ENCODE results near the gene EIF3F. TPM values are rescaled to one million over a fixed set of nuclear protein-coding genes. Genes with fewer than 3 reads are reported as not detected.

Gene EIF3F
- total and polyA plus RNA-seq, 9 of the 15 experiments (the other 6 are each of a cell fraction or from before 2014, with no cell fraction given), result 50.1 to 259 (median 135) TPM

GRCh38 chr11:8009856-8010255 lies 22.7 kb downstream of the EIF3F start:
- Histone ChIP-seq H2AFZ (ENCODE audit: low read depth, low read length) (no peak overlapping the region), H3K79me2 (ENCODE audit: control insufficient read depth, insufficient read depth, low read length) (no peaks in the 10 kb centered on the region), H3K27ac (ENCODE audit: extremely low read depth, low read depth, low read length) (no peak overlapping the region), H3K9ac (ENCODE audit: insufficient read depth in 1 of 2, low read depth in 2 of 2, low read length in 2 of 2) (no peak overlapping the region), H4K20me1 (replicated peaks; ENCODE audit: control insufficient read depth, insufficient read depth, low read length) (0 out of 2 replicates have a peak, but pooled peaks cover 5% of the 10 kb centered on the region), H3K4me3 (no peak overlapping the region), H3K9me1 (ENCODE audit: control insufficient read depth, insufficient read depth, low read length) (no peaks in the 10 kb centered on the region), H3K9me3 (replicated peaks; ENCODE audit: control insufficient read depth, insufficient read depth, low read depth, low read length) (no peaks in the 10 kb centered on the region), H3K4me1 (replicated peaks in 1 of 2; ENCODE audit: control insufficient read depth in 2 of 2, insufficient read depth in 2 of 2, low read length in 2 of 2) (no peaks in the 10 kb centered on the region), H3K27me3 (ENCODE audit: control insufficient read depth in 2 of 2, insufficient read depth in 2 of 2, low read length in 2 of 2) (peaks cover 2 to 21% of the 10 kb centered on the region in 2 experiments; a peak in 3 of 5 replicates), H3K36me3 (ENCODE audit: control insufficient read depth, insufficient read depth, low read length) (no peaks in the 10 kb centered on the region), H3K4me2 (ENCODE audit: insufficient read depth, low read length) (no peak overlapping the region)
- FAIRE-seq (no peak), DNase-seq (ENCODE audit: extremely low read depth in 1 of 4, low spot score in 3 of 4) (no peak), ATAC-seq (no peak)
- in situ Hi-C loops (cut with MboI), result loop anchor here (5.0 kb wide), 1 partner anchor 87 kb away; no protein-coding TSS in a partner anchor
- intact Hi-C loops (cut with micrococcal nuclease), result no loop called here
- no peak for TF ChIP-seq NCOA6 (IDR thresholded peaks at IDR 0.05)
- no peak for TF ChIP-seq HIVEP1 (CRISPR knock-in tag; IDR thresholded peaks at IDR 0.05)
- no peak for TF ChIP-seq ZNF507 (tag; conservative IDR thresholded peaks at IDR 0.05)
- TF ChIP-seq ZNF655 (CRISPR knock-in tag; IDR thresholded peaks at IDR 0.05), result no peak
- no peak for TF ChIP-seq SIN3A (IDR thresholded peaks at IDR 0.05; ENCODE audit: borderline replicate concordance in 2 of 2, control insufficient read depth in 1 of 2, low read depth in 2 of 2, low read length in 2 of 2)
- no peak for TF ChIP-seq ATF2 (CRISPR knock-in tag; IDR thresholded peaks at IDR 0.05)
- no peak for TF ChIP-seq EZH2 (IDR thresholded peaks at IDR 0.05; ENCODE audit: borderline replicate concordance, low read depth, low read length)
- TF ChIP-seq ZSCAN32 (CRISPR knock-in tag; IDR thresholded peaks at IDR 0.05), result no peak
- no peak for TF ChIP-seq GABPA (tag; conservative IDR thresholded peaks at IDR 0.05; ENCODE audit: low read depth)
- no peak for TF ChIP-seq ZNF212 (CRISPR knock-in tag; IDR thresholded peaks at IDR 0.05)
- no peak for TF ChIP-seq MBD1 (CRISPR knock-in tag; IDR thresholded peaks at IDR 0.05)
- TF ChIP-seq KLF13 (tag; IDR thresholded peaks at IDR 0.05; ENCODE audit: borderline replicate concordance, low read depth), result no peak
- no peak for TF ChIP-seq HDAC6 (IDR thresholded peaks at IDR 0.05; ENCODE audit: low read depth, low read length)
- no peak for TF ChIP-seq THAP12 (CRISPR knock-in tag; IDR thresholded peaks at IDR 0.05)
- no peak for TF ChIP-seq MCM5 (IDR thresholded peaks at IDR 0.05; ENCODE audit: low read depth)
- ChIA-PET POLR2A (interaction anchor here (0.6 to 0.8 kb wide), 2 partner anchors 23 to 47 kb away, joined by 3 read pairs; partner anchors contain the start of gene EIF3F), CTCF (ENCODE audit: low intra/inter-chr PET ratio) (interaction anchor here (0.7 kb wide), 1 partner anchor 60 kb away, joined by 4 read pairs; no protein-coding TSS in a partner anchor)
- 2% methylated on average over 3 of the region's 3 CpGs for WGBS (ENCODE audit: insufficient coverage, low coverage, missing lambda C conversion rate)
- BruUV-seq (replicated peaks), result no TSS peak

All from K562 (cell line).